ENCODE measurements around the gene COQ2. TPM values are rescaled to one million over a fixed set of nuclear protein-coding genes. Genes with fewer than 3 reads are reported as not detected.

The COQ2 gene
- total and polyA plus RNA-seq, 2 donors (not counting 1 experiment from before 2014, with no cell fraction given) = 16.7 to 26.4 TPM

DNA sequence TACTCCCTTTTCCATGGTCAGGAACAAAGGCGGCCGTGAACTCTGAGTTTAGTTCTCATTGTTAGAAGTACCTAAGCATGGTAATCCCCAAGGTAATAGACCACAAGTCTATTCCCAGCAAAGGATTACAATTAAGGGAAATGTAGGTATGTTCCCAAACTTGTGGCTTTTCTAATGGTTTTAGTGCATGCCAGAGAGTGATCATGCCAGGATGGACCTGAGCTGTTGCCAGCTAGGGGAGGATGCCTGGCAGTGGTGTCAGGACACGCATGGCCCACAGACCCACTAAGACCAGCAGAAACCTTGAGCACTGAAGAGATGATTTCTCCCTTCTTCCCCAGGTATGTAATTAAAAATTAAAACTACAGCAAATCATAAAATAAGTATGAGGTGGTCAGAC, 60.8 kb downstream of the COQ2 start:
- H3K27ac ChIP-seq (ENCODE audit: insufficient read depth, low read length) = no peak overlapping the region
- H3K4me2 ChIP-seq (ENCODE audit: extremely low read depth, insufficient read depth, low read length) = no peak overlapping the region
- H3K4me1 ChIP-seq (ENCODE audit: control insufficient read depth, extremely low read depth, insufficient read depth, low read length) = no peaks in the 10 kb centered on the region
- no peaks in the 10 kb centered on the region for H4K20me1 ChIP-seq (ENCODE audit: control insufficient read depth, extremely low read depth, insufficient read depth, low read length)
- H3K9me3 ChIP-seq (ENCODE audit: control insufficient read depth, insufficient read depth, low read depth, low read length) = no peaks in the 10 kb centered on the region
- no peak overlapping the region for H3K4me3 ChIP-seq (replicated peaks in 1 of 4; ENCODE audit: control extremely low read depth in 1 of 4, insufficient read depth in 1 of 4, low read depth in 3 of 4, low read length in 4 of 4)
- H3K79me2 ChIP-seq (ENCODE audit: control insufficient read depth, insufficient read depth, low read length) = no peaks in the 10 kb centered on the region
- no peak overlapping the region for H3K9ac ChIP-seq (ENCODE audit: insufficient read depth, low read length)
- no peak for TF ChIP-seq EZH2 (IDR thresholded peaks at IDR 0.05; ENCODE audit: low read length, missing control alignments)
- TF ChIP-seq, protein P1, sequence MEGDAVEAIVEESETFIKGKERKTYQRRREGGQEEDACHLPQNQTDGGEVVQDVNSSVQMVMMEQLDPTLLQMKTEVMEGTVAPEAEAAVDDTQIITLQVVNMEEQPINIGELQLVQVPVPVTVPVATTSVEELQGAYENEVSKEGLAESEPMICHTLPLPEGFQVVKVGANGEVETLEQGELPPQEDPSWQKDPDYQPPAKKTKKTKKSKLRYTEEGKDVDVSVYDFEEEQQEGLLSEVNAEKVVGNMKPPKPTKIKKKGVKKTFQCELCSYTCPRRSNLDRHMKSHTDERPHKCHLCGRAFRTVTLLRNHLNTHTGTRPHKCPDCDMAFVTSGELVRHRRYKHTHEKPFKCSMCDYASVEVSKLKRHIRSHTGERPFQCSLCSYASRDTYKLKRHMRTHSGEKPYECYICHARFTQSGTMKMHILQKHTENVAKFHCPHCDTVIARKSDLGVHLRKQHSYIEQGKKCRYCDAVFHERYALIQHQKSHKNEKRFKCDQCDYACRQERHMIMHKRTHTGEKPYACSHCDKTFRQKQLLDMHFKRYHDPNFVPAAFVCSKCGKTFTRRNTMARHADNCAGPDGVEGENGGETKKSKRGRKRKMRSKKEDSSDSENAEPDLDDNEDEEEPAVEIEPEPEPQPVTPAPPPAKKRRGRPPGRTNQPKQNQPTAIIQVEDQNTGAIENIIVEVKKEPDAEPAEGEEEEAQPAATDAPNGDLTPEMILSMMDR (conservative IDR thresholded peaks at IDR 0.05 in 1 of 2, IDR thresholded peaks at IDR 0.05 in 1 of 2; ENCODE audit: low read depth in 1 of 2, low read length in 2 of 2) = no peak
- H3K27me3 ChIP-seq (ENCODE audit: control insufficient read depth, insufficient read depth, low read length) = no peaks in the 10 kb centered on the region
- H2AFZ ChIP-seq (ENCODE audit: low read length) = no peak overlapping the region
- peak in 1 of 2 donors; percentile 25 for DNase-seq (ENCODE audit: low read depth in 2 of 2)
- no peaks in the 10 kb centered on the region for H3K36me3 ChIP-seq (ENCODE audit: control insufficient read depth, insufficient read depth, low read length)

DNA sequence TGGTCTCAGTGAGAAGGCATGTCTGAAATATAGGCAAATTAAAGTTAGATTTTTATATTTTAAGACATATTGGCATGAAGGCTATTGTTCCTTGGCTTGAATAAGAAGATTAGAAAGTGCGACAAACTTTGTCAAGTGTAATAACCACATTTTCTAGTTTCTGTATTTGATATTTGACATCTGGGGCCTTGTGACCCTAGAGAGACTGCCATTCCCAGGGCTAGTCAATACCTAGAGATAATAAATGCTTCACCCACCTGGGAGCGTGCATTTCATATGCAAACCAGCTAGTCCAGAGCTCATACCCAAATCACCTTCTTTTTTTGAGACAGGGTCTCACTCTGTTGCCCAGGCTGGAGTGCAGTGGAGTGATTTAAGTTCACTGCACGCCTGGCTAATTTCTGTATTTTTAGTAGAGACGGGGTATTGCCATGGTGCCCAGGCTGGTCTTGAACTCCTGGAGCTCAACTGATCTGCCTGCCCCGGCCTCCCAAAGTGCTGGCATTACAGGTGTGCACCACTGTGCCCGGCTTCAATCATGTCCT, 62.6 kb downstream of the COQ2 start:
- DNase-seq (ENCODE audit: low read depth in 2 of 2) = no peak
- no peak overlapping the region for H3K4me2 ChIP-seq (ENCODE audit: extremely low read depth, insufficient read depth, low read length)
- no peaks in the 10 kb centered on the region for H3K79me2 ChIP-seq (ENCODE audit: control insufficient read depth, insufficient read depth, low read length)
- H4K20me1 ChIP-seq (ENCODE audit: control insufficient read depth, extremely low read depth, insufficient read depth, low read length) = no peaks in the 10 kb centered on the region
- H3K36me3 ChIP-seq (ENCODE audit: control insufficient read depth, insufficient read depth, low read length) = no peaks in the 10 kb centered on the region
- H3K27me3 ChIP-seq (ENCODE audit: control insufficient read depth, insufficient read depth, low read length) = no peaks in the 10 kb centered on the region
- no peak overlapping the region for H3K4me3 ChIP-seq (replicated peaks in 1 of 4; ENCODE audit: control extremely low read depth in 1 of 4, insufficient read depth in 1 of 4, low read depth in 3 of 4, low read length in 4 of 4)
- H3K4me1 ChIP-seq (ENCODE audit: control insufficient read depth, extremely low read depth, insufficient read depth, low read length) = no peaks in the 10 kb centered on the region
- TF ChIP-seq EZH2 (IDR thresholded peaks at IDR 0.05; ENCODE audit: low read length, missing control alignments) = no peak
- TF ChIP-seq, protein P1 (conservative IDR thresholded peaks at IDR 0.05 in 1 of 2, IDR thresholded peaks at IDR 0.05 in 1 of 2; ENCODE audit: low read depth in 1 of 2, low read length in 2 of 2) = no peak
- H3K27ac ChIP-seq (ENCODE audit: insufficient read depth, low read length) = no peak overlapping the region
- no peaks in the 10 kb centered on the region for H3K9me3 ChIP-seq (ENCODE audit: control insufficient read depth, insufficient read depth, low read depth, low read length)
- H2AFZ ChIP-seq (ENCODE audit: low read length) = no peak overlapping the region
- H3K9ac ChIP-seq (ENCODE audit: insufficient read depth, low read length) = no peak overlapping the region

DNA sequence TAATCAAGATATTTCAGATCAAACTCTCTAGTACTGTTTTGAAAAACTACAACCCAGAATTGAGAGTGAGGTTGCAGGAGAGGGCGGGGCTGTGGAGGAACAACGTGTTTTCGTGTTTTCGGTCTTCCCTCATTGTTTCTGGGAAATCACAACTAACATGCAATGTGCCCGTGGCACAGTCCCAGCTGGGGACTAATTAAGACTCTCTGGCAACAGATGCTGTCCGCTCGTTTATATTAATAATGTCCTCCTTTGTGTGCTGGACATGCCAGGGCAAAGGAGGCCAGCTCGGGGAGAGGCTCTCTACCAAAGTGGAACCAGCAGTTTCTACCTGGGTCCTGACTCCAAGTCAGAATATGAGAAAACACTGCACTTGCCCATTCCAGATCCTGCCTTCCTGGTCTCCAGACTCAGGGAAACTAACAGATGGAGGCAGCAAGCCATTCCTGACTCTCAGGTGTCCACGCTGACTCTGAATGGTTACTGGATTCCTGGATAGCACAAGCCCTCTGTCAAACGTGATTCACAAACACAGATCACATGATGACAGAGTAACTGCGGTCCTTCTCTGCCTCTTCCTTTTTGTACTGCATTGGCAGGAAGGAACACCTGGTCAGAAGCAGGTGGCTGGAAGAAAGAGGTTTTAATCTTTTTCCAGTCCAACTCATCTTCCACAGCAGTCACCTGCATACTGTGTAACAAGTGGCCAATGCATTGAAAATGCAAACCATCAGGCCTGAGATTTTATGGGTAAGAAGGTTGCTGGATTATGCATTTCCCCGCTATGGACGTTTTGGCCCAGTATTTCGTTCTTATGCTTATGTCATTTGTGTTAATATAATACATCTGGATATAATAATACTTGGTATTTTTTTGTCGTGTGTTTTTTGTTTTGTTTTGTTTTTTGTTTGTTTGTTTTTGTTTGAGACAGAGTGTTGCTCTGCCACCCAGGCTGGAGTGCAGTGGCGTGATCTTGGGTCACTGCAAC, 65.0 kb downstream of the COQ2 start:
- TF ChIP-seq EZH2 (IDR thresholded peaks at IDR 0.05; ENCODE audit: low read length, missing control alignments) = no peak
- TF ChIP-seq, protein P1 (conservative IDR thresholded peaks at IDR 0.05 in 1 of 2, IDR thresholded peaks at IDR 0.05 in 1 of 2; ENCODE audit: low read depth in 1 of 2, low read length in 2 of 2) = no peak
- no peaks in the 10 kb centered on the region for H3K9me3 ChIP-seq (ENCODE audit: control insufficient read depth, insufficient read depth, low read depth, low read length)
- no peaks in the 10 kb centered on the region for H3K36me3 ChIP-seq (ENCODE audit: control insufficient read depth, insufficient read depth, low read length)
- H2AFZ ChIP-seq (ENCODE audit: low read length) = peak overlapping the region; percentile 12
- H3K4me2 ChIP-seq (ENCODE audit: extremely low read depth, insufficient read depth, low read length) = no peak overlapping the region
- H3K27ac ChIP-seq (ENCODE audit: insufficient read depth, low read length) = no peak overlapping the region
- no peaks in the 10 kb centered on the region for H3K4me1 ChIP-seq (ENCODE audit: control insufficient read depth, extremely low read depth, insufficient read depth, low read length)
- no peak overlapping the region for H3K4me3 ChIP-seq (replicated peaks in 1 of 4; ENCODE audit: control extremely low read depth in 1 of 4, insufficient read depth in 1 of 4, low read depth in 3 of 4, low read length in 4 of 4)
- no peaks in the 10 kb centered on the region for H3K79me2 ChIP-seq (ENCODE audit: control insufficient read depth, insufficient read depth, low read length)
- H4K20me1 ChIP-seq (ENCODE audit: control insufficient read depth, extremely low read depth, insufficient read depth, low read length) = no peaks in the 10 kb centered on the region
- no peaks in the 10 kb centered on the region for H3K27me3 ChIP-seq (ENCODE audit: control insufficient read depth, insufficient read depth, low read length)
- H3K9ac ChIP-seq (ENCODE audit: insufficient read depth, low read length) = no peak overlapping the region
- peak in 1 of 2 donors; percentile 8 for DNase-seq (ENCODE audit: low read depth in 2 of 2)
